Omental fat pad (tissue), 4 donors: ENCODE measurements around the gene IRX6. TPM values are rescaled to one million over a fixed set of nuclear protein-coding genes. Genes with fewer than 3 reads are reported as not detected.

Experiments
- ATAC-seq: fragments of 150-250 bp; one replicate; pipeline ENCODE4 v1.9.1; 2016; ENCODE audit warnings: mild to moderate bottlenecking, moderate library complexity; ENCODE audit not compliant: low FRiP score
- DNase-seq: peaks from one replicate; pipeline ENCODE4 v3.0.0-alpha.2; 2019; ENCODE audit warnings: low spot score
- total RNA-seq, 4 donors: library from RNA; depleted of rRNA; stranded (reverse); fragments of >200 nt; gene quantifications; one replicate each; pipeline ENCODE4 v1.1.0, GENCODE V29; 2016
- TF ChIP-seq, protein P1 (sequence below), 3 donors: fragments of 450-650 bp; IDR thresholded peaks; one replicate each; pipeline ENCODE4 v1.5.1; 2016 to 2017; ENCODE audit warnings: antibody characterized with exemption in 3 of 3, mild to moderate bottlenecking in 3 of 3, moderate library complexity in 2 of 3

Gene IRX6
- total RNA-seq: 10 to 100 TPM in 2 of 4 donors, 1 to 10 TPM in 2; 1.1 to 34.0 (median 10.4) TPM

- no peak for DNase-seq
- peak; percentile 72 for ATAC-seq
- TF ChIP-seq, protein P1, sequence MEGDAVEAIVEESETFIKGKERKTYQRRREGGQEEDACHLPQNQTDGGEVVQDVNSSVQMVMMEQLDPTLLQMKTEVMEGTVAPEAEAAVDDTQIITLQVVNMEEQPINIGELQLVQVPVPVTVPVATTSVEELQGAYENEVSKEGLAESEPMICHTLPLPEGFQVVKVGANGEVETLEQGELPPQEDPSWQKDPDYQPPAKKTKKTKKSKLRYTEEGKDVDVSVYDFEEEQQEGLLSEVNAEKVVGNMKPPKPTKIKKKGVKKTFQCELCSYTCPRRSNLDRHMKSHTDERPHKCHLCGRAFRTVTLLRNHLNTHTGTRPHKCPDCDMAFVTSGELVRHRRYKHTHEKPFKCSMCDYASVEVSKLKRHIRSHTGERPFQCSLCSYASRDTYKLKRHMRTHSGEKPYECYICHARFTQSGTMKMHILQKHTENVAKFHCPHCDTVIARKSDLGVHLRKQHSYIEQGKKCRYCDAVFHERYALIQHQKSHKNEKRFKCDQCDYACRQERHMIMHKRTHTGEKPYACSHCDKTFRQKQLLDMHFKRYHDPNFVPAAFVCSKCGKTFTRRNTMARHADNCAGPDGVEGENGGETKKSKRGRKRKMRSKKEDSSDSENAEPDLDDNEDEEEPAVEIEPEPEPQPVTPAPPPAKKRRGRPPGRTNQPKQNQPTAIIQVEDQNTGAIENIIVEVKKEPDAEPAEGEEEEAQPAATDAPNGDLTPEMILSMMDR (IDR thresholded peaks at IDR 0.05): no peak
Observed at GRCh38 chr16:55323637-55324271, at the start of gene IRX6. IRX6 (plus strand) TSS chr16:55324203; CDS start chr16:55325092, 889 bp downstream.

DNA sequence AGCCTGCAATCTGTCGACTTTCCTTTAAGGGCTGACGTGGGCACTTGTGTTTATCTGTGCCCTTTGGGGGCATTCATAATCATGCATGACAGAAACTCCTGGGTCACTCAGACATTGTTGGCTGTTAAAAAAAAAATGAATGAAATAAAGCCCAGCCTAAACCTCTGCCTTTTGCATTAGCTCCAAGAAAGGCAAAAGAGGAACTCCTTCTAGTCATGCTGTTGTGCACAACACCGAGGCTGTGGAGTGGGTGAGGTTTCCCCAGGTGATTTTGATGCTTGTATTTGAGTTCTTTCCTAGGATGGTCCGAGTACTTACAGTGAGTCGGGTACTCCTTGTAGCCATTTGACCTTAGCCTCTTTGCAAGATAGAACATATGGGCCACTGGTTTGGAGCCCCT lies 49.6 kb upstream of the IRX6 start:
- ATAC-seq: no peak
- TF ChIP-seq, protein P1 (IDR thresholded peaks at IDR 0.05): no peak

GRCh38 chr16:55275167-55275566 lies 48.8 kb upstream of the IRX6 start:
- DNase-seq (no peak), ATAC-seq (no peak)
- TF ChIP-seq, protein P1 (IDR thresholded peaks at IDR 0.05): no peak

More for the DNA sequence above, 49.6 kb upstream of the IRX6 start:
- no peak for DNase-seq

- TF ChIP-seq, protein P1 (IDR thresholded peaks at IDR 0.05): no peak
- ATAC-seq (no peak), DNase-seq (no peak)
Observed at GRCh38 chr16:55275869-55276268, 48.1 kb upstream of the IRX6 start.

DNA sequence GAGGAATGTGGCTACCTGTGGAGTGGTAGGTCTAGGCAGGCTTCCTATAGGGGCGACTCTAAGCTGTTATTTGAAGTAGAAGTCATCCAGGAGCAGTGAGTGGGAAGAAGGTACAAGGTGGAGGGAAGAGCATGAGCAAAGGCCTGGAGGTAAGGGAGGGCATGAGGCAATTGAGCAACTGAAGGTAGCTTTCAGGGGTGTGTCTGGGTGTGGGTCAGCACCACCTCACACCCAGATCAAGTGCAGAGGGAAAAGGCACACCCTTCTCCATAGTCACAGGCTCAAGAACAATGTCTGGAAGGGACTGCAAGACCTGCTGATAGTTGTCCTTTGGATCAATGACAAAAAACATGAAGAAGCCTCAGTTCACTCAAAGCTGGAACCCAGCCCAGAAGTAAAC lies 46.5 kb upstream of the IRX6 start:
- TF ChIP-seq, protein P1 (IDR thresholded peaks at IDR 0.05): no peak
- DNase-seq (no peak), ATAC-seq (no peak)

DNA sequence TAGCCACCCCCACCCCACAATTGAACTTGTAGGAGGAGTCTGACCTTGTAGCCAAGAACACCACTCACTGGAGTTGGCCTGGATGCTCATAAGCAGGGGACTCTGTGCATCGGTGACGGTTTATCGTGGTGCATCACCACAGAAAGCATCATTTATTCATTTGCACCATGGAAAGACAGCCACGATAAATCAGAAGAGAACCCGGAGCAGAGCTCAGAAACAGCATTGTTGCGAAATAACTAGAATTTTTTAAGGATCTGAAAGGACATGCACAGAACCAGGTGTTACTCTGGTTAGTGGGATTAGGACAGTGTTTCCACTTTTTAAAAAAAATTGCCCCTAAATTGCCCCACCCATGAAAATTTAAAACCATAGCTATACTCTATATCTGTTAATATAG lies 44.4 kb upstream of the IRX6 start:
- no peak for ATAC-seq
- TF ChIP-seq, protein P1 (IDR thresholded peaks at IDR 0.05): no peak
- DNase-seq: no peak

GRCh38 chr16:55280587-55280986 lies 43.4 kb upstream of the IRX6 start:
- no peak for DNase-seq
- TF ChIP-seq, protein P1 (IDR thresholded peaks at IDR 0.05): no peak
- ATAC-seq: no peak
